Thoracic aorta (tissue), 2 donors: ENCODE results near the gene EFCAB12. TPM values are rescaled to one million over a fixed set of nuclear protein-coding genes. Genes with fewer than 3 reads are reported as not detected.
A peak's percentile ranks its signal among the peaks of the same experiment; 100 is the strongest.

Experiments
- ATAC-seq: fragments of 150-250 bp; one replicate; pipeline ENCODE4 v1.8.0; 2017; ENCODE audit warnings: low read depth; ENCODE audit not compliant: insufficient number of reproducible peaks, low FRiP score
- DNase-seq: peaks from one replicate; pipeline ENCODE4 v3.0.0-alpha.2; 2020; ENCODE audit warnings: low spot score
- H3K27ac ChIP-seq, 2 donors: fragments of 200-600 bp; sonication (generic); 1 replicate in 1 of 2; 2 replicates in 1 of 2; pipeline ENCODE4 v1.5.1; 2016; ENCODE audit warnings: mild to moderate bottlenecking in 2 of 2, moderate library complexity in 2 of 2
- H3K27me3 ChIP-seq: fragments of 200-600 bp; sonication (generic); replicated peaks from 2 replicates; pipeline ENCODE4 v1.6.0; 2016; ENCODE audit warnings: mild to moderate bottlenecking; ENCODE audit not compliant: insufficient read depth
- H3K36me3 ChIP-seq: fragments of 200-600 bp; sonication (generic); one replicate; pipeline ENCODE4 v1.5.1; 2016
- H3K4me1 ChIP-seq, 2 donors: fragments of 200-600 bp; sonication (generic); 1 replicate in 1 of 2; 2 replicates in 1 of 2; pipeline versions ENCODE4 v1.5.1 to v1.6.0; 2016; ENCODE audit warnings: low read depth in 2 of 2, mild to moderate bottlenecking in 1 of 2; ENCODE audit not compliant: control insufficient read depth in 1 of 2
- H3K4me3 ChIP-seq: fragments of 200-600 bp; sonication (generic); 2 replicates; pipeline ENCODE4 v1.5.1; 2016; ENCODE audit warnings: mild to moderate bottlenecking
- H3K9me3 ChIP-seq: fragments of 200-600 bp; sonication (generic); 2 replicates; pipeline ENCODE4 v1.5.1; 2016
- CTCF ChIP-seq: fragments of 200-600 bp; sonication (generic); IDR thresholded peaks from one replicate; pipeline ENCODE4 v1.5.1; 2019; ENCODE audit warnings: antibody characterized with exemption
- total RNA-seq, 2 donors: library from RNA; depleted of rRNA; stranded (reverse); fragments of >200 nt; gene quantifications; one replicate each; pipeline versions ENCODE4 v1.1.0 to v1.2.3, GENCODE V29; 2016

EFCAB12 gene
- total RNA-seq, 2 donors from 2014 or later, result 0.68 TPM; not detected in 1

- DNase-seq (no peak), ATAC-seq (no peak)
- no peaks in the 10 kb centered on the region for H3K36me3 ChIP-seq
- no peak overlapping the region for H3K27ac ChIP-seq
- H3K9me3 ChIP-seq, result no peaks in the 10 kb centered on the region
- peaks cover 0 to 3% of the 10 kb centered on the region in 2 donors for H3K4me1 ChIP-seq
- TF ChIP-seq CTCF, result no peak
- no peak overlapping the region for H3K4me3 ChIP-seq
- no peaks in the 10 kb centered on the region for H3K27me3 ChIP-seq
Observed at GRCh38 chr3:129403450-129403849, 25.0 kb downstream of the EFCAB12 start.

- H3K27ac ChIP-seq, result no peak overlapping the region
- DNase-seq, result no peak
- peaks cover 4 to 11% of the 10 kb centered on the region in 2 donors for H3K4me1 ChIP-seq
- ATAC-seq, result no peak
- no peaks in the 10 kb centered on the region for H3K27me3 ChIP-seq
- H3K4me3 ChIP-seq, result no peak overlapping the region
- H3K36me3 ChIP-seq, result no peaks in the 10 kb centered on the region
- no peaks in the 10 kb centered on the region for H3K9me3 ChIP-seq
- no peak for TF ChIP-seq CTCF
Observed at GRCh38 chr3:129402616-129403015, 25.8 kb downstream of the EFCAB12 start.

- Histone ChIP-seq H3K4me3 (no peak overlapping the region), H3K27ac (no peak overlapping the region), H3K9me3 (no peaks in the 10 kb centered on the region), H3K27me3 (no peaks in the 10 kb centered on the region), H3K4me1 (peaks cover 4 to 14% of the 10 kb centered on the region in 2 donors), H3K36me3 (no peaks in the 10 kb centered on the region)
- DNase-seq (no peak), ATAC-seq (no peak)
- TF ChIP-seq CTCF, result no peak
Observed at GRCh38 chr3:129402210-129402609, 26.2 kb downstream of the EFCAB12 start.

DNA sequence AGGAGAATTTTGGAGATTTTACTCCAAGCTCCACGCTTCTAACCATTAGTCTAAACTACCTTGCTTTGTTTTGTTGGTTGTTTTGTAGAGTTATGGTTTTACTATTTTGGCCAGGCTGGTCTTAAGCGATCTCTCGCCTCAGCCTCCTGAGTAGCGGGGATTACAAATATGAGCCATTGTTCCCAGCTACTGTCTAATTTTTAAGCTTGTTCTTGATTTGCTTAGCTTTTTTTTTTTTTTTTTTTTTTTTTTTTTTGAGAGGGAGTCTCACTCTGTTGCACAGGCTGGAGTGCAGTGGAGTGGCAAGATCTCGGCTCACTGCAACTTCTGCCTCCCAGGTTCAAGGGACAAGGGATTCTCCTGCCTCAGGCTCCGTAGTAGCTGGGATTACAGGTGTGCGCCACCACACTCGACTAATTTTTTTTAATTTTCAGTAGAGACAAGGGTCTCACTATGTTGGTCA is 28.5 kb downstream of the EFCAB12 start:
- ATAC-seq (no peak), DNase-seq (no peak)
- Histone ChIP-seq H3K4me3 (peak overlapping the region; percentile 80), H3K4me1 (peaks cover 4 to 14% of the 10 kb centered on the region in 2 donors), H3K27ac (peak overlapping the region; percentile 84 to 86), H3K36me3 (peaks cover 3% of the 10 kb centered on the region), H3K27me3 (no peaks in the 10 kb centered on the region), H3K9me3 (no peaks in the 10 kb centered on the region)
- no peak for TF ChIP-seq CTCF

DNA sequence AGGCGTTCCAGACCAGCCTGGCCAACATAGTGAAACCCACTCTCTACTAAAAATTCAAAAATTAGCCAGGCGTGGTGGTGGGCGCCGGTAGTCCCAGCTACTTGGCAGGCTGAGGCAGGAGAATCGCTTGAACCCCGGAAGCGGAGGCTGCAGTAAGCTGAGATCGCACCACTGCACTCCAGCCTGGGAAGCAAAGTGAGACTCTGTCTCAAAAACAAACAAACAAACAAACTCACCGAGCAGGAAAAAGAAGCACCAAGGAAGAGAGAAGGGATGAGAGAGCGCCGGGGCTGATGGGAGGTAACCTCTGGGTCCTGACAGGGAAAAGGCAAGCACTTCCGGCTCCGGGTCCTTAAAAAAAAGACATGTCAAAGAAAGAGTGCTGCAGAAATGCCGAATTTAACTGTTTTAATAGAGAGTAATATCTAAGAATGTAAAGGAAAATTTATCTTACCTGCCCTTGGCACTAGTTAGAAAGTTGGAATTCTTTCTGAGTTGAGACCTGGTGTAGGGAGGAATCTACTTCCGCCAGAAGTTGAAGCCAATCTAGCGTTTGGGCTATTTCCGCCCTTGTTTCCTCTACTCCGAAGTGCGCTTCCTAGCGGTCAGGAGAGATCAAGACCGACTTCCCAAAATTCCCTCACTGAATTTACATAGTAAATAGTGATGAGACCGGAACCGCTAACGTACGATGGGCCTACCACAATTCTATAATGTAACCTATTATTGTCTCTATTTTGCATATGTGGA is 29.1 kb downstream of the EFCAB12 start:
- ATAC-seq, result peak; percentile 95
- peaks cover 3% of the 10 kb centered on the region for H3K36me3 ChIP-seq
- no peaks in the 10 kb centered on the region for H3K27me3 ChIP-seq
- peak; percentile 72 for TF ChIP-seq CTCF
- H3K27ac ChIP-seq, result peak overlapping the region; percentile 84 to 86
- H3K4me1 ChIP-seq, result peaks cover 4 to 14% of the 10 kb centered on the region in 2 donors
- peak; percentile 64 for DNase-seq
- peak overlapping the region; percentile 80 for H3K4me3 ChIP-seq
- H3K9me3 ChIP-seq, result no peaks in the 10 kb centered on the region
